ENCODE results near the gene ELAVL3.
A peak's percentile ranks its signal among the peaks of the same experiment; 100 is the strongest.

ELAVL3 gene

GRCh38 chr19:11480715-11481533 is at the start of gene ELAVL3:
Gene ELAVL3 (minus strand): TSS chr19:11481046. CDS start chr19:11480608, 438 bp downstream.
- DNase-seq: peak; percentile 57 to 76

- DNase-seq: peak; percentile 81 to 87
Observed at GRCh38 chr19:11530432-11530831, 49.6 kb upstream of the ELAVL3 start.

- peak; percentile 94 for DNase-seq
Observed at GRCh38 chr19:11528551-11529341, 47.9 kb upstream of the ELAVL3 start, which contains the start of gene ECSIT. Gene ECSIT (minus strand): TSS chr19:11529134. CDS start chr19:11519170, 9,964 bp downstream.

- DNase-seq: no peak
Observed at GRCh38 chr19:11519138-11519537, 38.3 kb upstream of the ELAVL3 start.

GRCh38 chr19:11513946-11514345 is 33.1 kb upstream of the ELAVL3 start:
- no peak for DNase-seq

GRCh38 chr19:11510444-11510843 is 29.6 kb upstream of the ELAVL3 start:
- no peak for DNase-seq

GRCh38 chr19:11507370-11508078 is 26.7 kb upstream of the ELAVL3 start:
- DNase-seq: no peak

GRCh38 chr19:11506967-11507366 is 26.1 kb upstream of the ELAVL3 start:
- no peak for DNase-seq

- no peak for DNase-seq
Observed at GRCh38 chr19:11506101-11506555, 25.3 kb upstream of the ELAVL3 start.

GRCh38 chr19:11505504-11506100 is 24.8 kb upstream of the ELAVL3 start, which contains the start of gene ZNF653:
Gene ZNF653 (minus strand): TSS chr19:11505839. CDS start chr19:11505786, 53 bp downstream.
- peak; percentile 68 to 89 for DNase-seq

GRCh38 chr19:11505032-11505503 is 24.2 kb upstream of the ELAVL3 start:
- DNase-seq: peak; percentile 91 to 93

- peak in 1 of 2 donors; percentile 19 for DNase-seq
Observed at GRCh38 chr19:11504502-11505031, 23.7 kb upstream of the ELAVL3 start.

GRCh38 chr19:11499890-11500420 is 19.1 kb upstream of the ELAVL3 start:
- DNase-seq: no peak

- DNase-seq: no peak
Observed at GRCh38 chr19:11499220-11499726, 18.4 kb upstream of the ELAVL3 start.

- peak in 1 of 2 donors; percentile 19 for DNase-seq
Observed at GRCh38 chr19:11496391-11497163, 15.7 kb upstream of the ELAVL3 start.

GRCh38 chr19:11495885-11496284 is 15.0 kb upstream of the ELAVL3 start:
- no peak for DNase-seq

GRCh38 chr19:11495481-11495880 is 14.6 kb upstream of the ELAVL3 start:
- no peak for DNase-seq

- no peak for DNase-seq
Observed at GRCh38 chr19:11494634-11495285, 13.9 kb upstream of the ELAVL3 start.

GRCh38 chr19:11489378-11489777 is 8.5 kb upstream of the ELAVL3 start:
- DNase-seq: no peak
